Activated CD4-positive, alpha-beta T cell treated with anti-CD3 and anti-CD28 coated beads, Interleukin-2, amount 10 ng/mL, durations not matched to agents 24 days and 14 days (primary cell): Measurements from ENCODE around the gene SHANK1. TPM values are rescaled to one million over a fixed set of nuclear protein-coding genes. Genes with fewer than 3 reads are reported as not detected.

Experiments used
- DNase-seq: peaks from one replicate; pipeline ENCODE4 v3.0.0; 2022
- H3K27ac Mint-ChIP-seq: one replicate; pipeline ENCODE4 v1.8.0; 2022; ENCODE audit warnings: mild to moderate bottlenecking, mixed read lengths
- H3K27me3 Mint-ChIP-seq: one replicate; pipeline ENCODE4 v1.8.0; 2022; ENCODE audit warnings: mixed read lengths
- H3K36me3 Mint-ChIP-seq: one replicate; pipeline ENCODE4 v1.8.0; 2022; ENCODE audit warnings: low read depth, mild to moderate bottlenecking, mixed read lengths
- H3K4me1 Mint-ChIP-seq: one replicate; pipeline ENCODE4 v1.8.0; 2021; ENCODE audit warnings: mixed read lengths
- H3K4me3 Mint-ChIP-seq: one replicate; pipeline ENCODE4 v1.8.0; 2022; ENCODE audit warnings: mild to moderate bottlenecking, moderate library complexity, mixed read lengths
- H3K9me3 Mint-ChIP-seq: one replicate; pipeline ENCODE4 v1.8.0; 2021; ENCODE audit warnings: mixed read lengths
- intact Hi-C: fragments of 100-400 bp; cut with micrococcal nuclease; formaldehyde crosslinking; loops from one replicate; pipeline ENCODE4 v1.15.1; 2023
- total RNA-seq: library from RNA; stranded (reverse); gene quantifications from 2 replicates; pipeline ENCODE4 v1.2.3, GENCODE V29; 2022

The SHANK1 gene
- total RNA-seq, 1 donor from 2014 or later: not detected

DNA sequence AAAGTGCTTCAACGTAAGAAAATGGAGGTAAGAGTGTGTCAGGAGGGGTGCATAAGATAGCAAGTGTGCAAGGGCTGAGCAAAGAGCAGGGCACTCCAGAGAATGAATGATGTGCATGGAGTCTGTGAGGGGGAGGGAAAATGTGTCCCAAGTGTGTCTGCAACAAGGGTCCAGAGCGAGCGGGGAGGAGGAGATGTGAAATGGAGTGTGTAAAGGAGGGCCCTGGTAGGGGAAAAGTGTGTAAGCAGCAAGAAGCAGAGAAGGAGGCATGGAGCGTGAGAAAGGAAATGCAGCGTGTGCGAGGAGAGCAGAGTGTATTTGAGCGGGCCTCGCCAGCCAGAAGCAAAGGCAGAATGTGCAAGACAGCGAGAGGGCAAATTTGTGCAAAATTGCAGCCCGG is 58.6 kb downstream of the SHANK1 start:
- H3K4me1 Mint-ChIP-seq: peaks cover 15% of the 10 kb centered on the region
- peaks cover 36% of the 10 kb centered on the region for H3K27me3 Mint-ChIP-seq
- H3K4me3 Mint-ChIP-seq: no peak overlapping the region
- H3K27ac Mint-ChIP-seq: no peak overlapping the region
- intact Hi-C loops: no loop called here
- H3K36me3 Mint-ChIP-seq: peaks cover 6% of the 10 kb centered on the region
- DNase-seq: no peak
- H3K9me3 Mint-ChIP-seq: peaks cover 15% of the 10 kb centered on the region

DNA sequence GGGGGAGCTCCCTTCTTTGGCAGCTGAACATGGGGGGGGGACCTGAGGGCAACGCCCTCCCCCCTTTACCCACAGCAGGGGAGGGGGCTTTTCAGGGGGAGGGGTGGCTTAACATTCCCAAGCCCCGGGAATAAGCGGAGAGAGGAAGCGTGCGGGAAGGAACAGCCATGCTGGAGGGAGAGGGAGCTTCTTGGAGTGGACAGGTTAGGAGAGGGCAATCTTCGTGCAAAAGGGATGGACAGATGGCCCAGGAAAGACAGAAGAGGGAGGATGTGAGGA is 59.6 kb downstream of the SHANK1 start:
- Mint-ChIP-seq H3K4me1 (peaks cover 15% of the 10 kb centered on the region), H3K9me3 (peaks cover 16% of the 10 kb centered on the region), H3K36me3 (peaks cover 6% of the 10 kb centered on the region), H3K4me3 (no peak overlapping the region), H3K27ac (no peak overlapping the region), H3K27me3 (peaks cover 34% of the 10 kb centered on the region)
- intact Hi-C loops: no loop called here
- no peak for DNase-seq

DNA sequence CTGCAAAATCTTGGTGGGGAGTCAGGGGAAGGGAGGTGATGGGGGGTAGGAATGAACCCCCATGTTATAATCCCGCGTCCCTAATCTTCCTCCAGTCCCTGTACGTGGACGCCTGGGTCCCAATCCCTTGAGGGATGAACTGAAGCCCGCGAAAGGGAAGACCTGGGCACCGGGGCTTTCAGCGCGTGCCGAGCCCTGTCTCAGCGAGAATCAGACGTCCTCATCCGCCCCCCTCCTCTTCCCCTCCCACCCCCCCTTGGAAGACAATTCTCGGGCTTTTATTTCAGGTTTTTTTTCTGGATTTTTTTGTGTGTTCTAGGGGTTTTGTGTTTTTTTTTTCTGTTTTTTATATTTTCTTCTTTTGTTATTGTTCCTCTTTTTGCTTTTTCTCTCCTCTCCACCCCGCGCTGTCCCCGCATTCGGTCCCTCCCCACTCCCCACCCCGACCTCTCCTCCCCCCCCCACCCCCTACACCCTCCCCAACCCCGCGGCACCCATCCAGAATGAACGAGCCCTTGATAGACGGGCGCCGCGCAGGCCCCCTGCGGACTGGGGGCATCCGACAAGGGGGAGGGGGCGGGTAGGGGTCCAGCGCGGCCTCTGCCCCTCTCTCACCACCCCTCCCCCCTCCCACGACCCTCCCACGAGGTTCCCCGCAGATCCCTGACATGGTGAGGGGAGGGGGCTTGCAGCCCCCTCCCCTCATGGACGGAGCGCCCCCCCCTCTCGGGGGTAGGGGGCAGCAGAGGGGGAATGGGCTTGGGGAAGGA is 60.1 kb downstream of the SHANK1 start:
- Mint-ChIP-seq H3K27me3 (peaks cover 34% of the 10 kb centered on the region), H3K27ac (no peak overlapping the region), H3K36me3 (peaks cover 6% of the 10 kb centered on the region), H3K9me3 (peaks cover 22% of the 10 kb centered on the region), H3K4me3 (peak overlapping the region; percentile 37), H3K4me1 (peaks cover 15% of the 10 kb centered on the region)
- DNase-seq: no peak
- intact Hi-C loops: loop anchor here (2.0 kb wide), 1 partner anchor 119 kb away; no protein-coding TSS in a partner anchor

DNA sequence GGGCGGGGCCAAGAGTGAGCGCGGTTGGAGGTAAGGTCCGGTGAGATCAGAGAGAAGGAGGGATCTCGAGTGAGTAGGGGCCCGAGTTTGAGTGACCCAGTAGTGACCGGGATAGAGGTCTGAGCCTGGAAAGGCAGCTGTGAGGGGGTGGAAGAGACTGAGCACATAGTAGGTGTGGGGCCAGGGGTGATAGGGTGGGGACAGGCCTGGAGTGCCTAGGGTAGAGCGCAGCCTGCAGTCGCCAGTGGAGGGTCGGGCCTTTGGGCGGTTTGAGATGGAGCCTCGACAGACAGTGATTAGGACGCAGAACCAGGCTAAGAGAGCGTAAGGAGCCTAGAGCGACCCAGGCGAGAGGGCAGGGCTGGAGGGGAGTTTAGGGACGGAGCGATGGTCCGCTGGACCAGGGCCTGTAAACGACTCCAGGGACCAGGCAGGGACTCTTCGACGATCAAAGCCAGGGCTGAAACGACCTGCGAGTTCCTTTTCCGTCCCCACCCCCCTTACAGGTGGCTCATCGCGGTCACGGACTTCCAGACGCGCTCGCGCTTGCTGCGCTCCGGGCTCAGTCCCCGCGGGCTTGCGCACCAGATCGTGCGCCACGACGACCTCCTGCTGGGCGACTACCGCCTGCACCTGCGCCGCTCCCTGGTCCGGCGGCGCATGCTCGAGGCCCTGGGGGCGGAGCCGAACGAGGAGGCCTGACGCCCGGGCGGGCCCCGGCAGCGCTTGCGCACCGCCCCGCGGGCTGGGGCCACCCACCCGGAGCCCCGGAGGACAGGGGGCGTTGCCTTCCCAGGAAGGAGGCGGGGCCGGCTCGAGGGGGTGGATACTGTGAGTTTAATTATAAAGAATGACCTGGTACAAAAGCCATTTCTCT is 60.9 kb downstream of the SHANK1 start:
- peak overlapping the region; percentile 86 for H3K4me3 Mint-ChIP-seq
- peak; percentile 87 for DNase-seq
- H3K4me1 Mint-ChIP-seq: peaks cover 15% of the 10 kb centered on the region
- peaks cover 38% of the 10 kb centered on the region for H3K27me3 Mint-ChIP-seq
- H3K9me3 Mint-ChIP-seq: peaks cover 22% of the 10 kb centered on the region
- peaks cover 6% of the 10 kb centered on the region for H3K36me3 Mint-ChIP-seq
- intact Hi-C loops: loop anchor here (2.0 kb wide), 1 partner anchor 120 kb away; no protein-coding TSS in a partner anchor
- H3K27ac Mint-ChIP-seq: peak overlapping the region; percentile 90

DNA sequence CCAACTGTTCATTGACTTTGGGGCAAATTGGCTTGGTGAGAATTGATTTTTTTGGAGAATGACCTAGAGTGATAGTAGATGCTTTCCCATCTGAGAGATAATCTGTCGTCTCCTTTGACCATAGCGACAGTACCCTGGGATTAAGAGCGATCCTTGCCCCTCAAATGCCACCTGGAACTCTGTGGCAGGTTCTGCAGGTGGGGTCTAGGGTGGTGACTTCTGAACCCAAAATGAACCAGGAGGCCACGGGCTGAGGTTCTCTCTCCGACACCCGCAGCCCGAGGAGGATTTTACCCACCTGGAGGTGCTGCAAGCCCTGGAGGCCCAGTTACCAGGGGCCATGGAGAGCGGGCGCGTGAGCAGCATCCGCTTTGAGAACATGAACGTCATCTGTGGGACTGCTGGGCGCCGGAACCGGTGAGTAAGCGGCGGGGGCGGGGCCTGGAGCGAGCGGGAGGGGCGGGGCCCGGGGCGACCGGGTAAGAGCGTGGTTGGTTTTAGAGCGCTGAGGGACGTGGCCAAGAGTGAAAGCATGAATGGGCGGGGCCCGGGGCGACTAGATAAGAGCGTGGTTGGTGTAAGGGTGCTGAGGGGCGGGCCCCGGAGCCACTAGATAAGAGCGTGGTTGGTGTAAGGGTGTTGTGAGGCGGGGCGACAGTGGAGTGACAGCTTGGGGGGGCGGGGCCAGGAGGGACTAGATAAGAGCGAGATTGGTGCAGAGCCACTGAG is 61.7 kb downstream of the SHANK1 start:
- DNase-seq: peak; percentile 90
- Mint-ChIP-seq H3K9me3 (peaks cover 22% of the 10 kb centered on the region), H3K4me1 (peaks cover 15% of the 10 kb centered on the region), H3K27ac (peak overlapping the region; percentile 90), H3K27me3 (peaks cover 38% of the 10 kb centered on the region), H3K36me3 (peaks cover 6% of the 10 kb centered on the region), H3K4me3 (peak overlapping the region; percentile 86)
- intact Hi-C loops: loop anchor here (2.0 kb wide), 1 partner anchor 121 kb away; no protein-coding TSS in a partner anchor

DNA sequence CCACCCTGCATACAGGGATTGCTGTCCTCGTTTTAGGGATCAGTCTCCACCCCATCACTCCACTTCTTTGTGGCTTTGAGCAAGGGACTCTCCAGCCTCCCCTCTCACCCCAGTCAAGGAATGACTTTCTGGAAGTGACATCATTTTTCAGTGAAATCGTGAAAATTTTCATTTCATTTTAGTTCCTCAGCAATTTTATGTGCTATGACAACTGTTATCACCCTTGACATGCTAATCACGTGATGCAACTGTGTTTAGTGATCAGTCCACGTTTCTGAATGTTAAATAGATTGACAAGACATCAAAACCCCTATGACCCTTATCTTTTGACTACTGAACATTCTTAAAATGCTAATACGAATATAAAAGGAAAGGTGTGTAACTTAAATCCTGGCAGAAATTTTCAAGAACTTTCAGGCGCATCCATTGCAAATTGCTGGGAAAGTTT is 62.4 kb downstream of the SHANK1 start:
- H3K9me3 Mint-ChIP-seq: peaks cover 22% of the 10 kb centered on the region
- intact Hi-C loops: no loop called here
- peaks cover 38% of the 10 kb centered on the region for H3K27me3 Mint-ChIP-seq
- peak overlapping the region; percentile 86 for H3K4me3 Mint-ChIP-seq
- peak overlapping the region; percentile 9 for H3K27ac Mint-ChIP-seq
- peaks cover 6% of the 10 kb centered on the region for H3K36me3 Mint-ChIP-seq
- H3K4me1 Mint-ChIP-seq: peaks cover 15% of the 10 kb centered on the region
- no peak for DNase-seq

DNA sequence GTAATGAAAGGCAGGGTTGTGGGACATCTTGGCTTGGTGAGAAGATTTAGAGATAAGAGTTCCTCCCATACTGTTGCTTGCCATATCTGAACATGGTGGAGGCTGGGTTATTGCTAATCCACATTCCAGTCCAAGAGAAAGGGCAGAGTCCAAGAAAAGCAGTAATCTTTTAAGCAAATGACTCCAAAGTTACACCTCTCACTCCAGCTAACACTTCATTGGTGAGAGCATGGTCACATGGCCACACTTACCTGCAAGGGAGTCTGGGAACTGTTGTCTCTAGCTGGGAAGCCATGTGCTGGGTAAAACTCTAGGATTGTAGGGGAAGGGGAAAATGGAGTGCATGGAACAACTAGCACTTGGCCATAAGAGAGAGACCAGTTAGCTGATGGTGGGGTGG is 64.7 kb downstream of the SHANK1 start:
- Mint-ChIP-seq H3K27ac (no peak overlapping the region), H3K4me3 (no peak overlapping the region), H3K4me1 (peaks cover 17% of the 10 kb centered on the region), H3K27me3 (peaks cover 27% of the 10 kb centered on the region), H3K9me3 (peaks cover 22% of the 10 kb centered on the region), H3K36me3 (peaks cover 6% of the 10 kb centered on the region)
- no peak for DNase-seq
- intact Hi-C loops: no loop called here

DNA sequence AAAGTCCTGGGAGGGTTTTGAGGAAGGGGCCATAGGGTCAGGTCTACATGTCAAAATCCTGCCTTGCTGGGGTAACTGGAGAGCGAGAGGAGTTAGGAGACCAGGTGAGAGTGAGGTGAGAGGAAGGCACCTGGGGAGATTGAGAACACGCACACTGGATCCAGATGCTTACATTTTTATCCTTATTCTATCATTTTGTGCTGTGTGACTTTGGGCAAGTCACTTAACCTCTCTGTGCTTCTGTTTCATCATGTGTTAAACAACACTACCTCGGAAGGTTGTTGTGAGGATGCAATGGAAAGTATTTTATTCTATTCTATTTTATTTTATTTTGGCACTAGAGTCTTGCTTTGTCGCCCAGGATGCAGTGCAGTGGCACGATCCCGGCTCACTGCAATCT is 66.9 kb downstream of the SHANK1 start:
- H3K9me3 Mint-ChIP-seq: peaks cover 13% of the 10 kb centered on the region

DNA sequence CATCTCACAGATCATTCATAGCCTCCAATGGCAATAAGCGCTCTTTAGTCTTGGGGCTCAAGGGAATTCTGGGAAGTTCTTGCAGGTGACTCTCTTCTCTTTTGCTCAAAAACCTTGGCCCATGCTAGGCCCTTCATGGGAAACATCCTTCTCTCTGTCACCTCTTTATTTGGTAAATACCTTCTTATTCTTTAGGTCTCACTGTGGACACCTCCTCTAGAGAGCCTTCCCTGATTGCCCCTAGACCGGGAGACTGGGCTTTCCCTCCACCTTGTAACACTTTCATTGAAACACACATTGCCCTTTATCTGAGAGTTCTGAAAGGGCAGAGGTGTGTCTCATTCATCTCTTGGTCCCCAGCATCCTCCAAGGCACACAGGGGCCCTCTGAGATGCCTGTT is 68.4 kb downstream of the SHANK1 start:
- peaks cover 10% of the 10 kb centered on the region for H3K27me3 Mint-ChIP-seq
- intact Hi-C loops: no loop called here
- peaks cover 2% of the 10 kb centered on the region for H3K4me1 Mint-ChIP-seq
- DNase-seq: no peak
- H3K27ac Mint-ChIP-seq: no peak overlapping the region
- H3K9me3 Mint-ChIP-seq: peaks cover 7% of the 10 kb centered on the region
- H3K4me3 Mint-ChIP-seq: no peak overlapping the region
- H3K36me3 Mint-ChIP-seq: no peaks in the 10 kb centered on the region

More for the DNA sequence above, 66.9 kb downstream of the SHANK1 start:
- intact Hi-C loops: no loop called here
- H3K4me1 Mint-ChIP-seq: peaks cover 7% of the 10 kb centered on the region
- H3K36me3 Mint-ChIP-seq: peaks cover 2% of the 10 kb centered on the region
- H3K27me3 Mint-ChIP-seq: peaks cover 17% of the 10 kb centered on the region
- H3K27ac Mint-ChIP-seq: no peak overlapping the region
- no peak for DNase-seq
- H3K4me3 Mint-ChIP-seq: no peak overlapping the region

DNA sequence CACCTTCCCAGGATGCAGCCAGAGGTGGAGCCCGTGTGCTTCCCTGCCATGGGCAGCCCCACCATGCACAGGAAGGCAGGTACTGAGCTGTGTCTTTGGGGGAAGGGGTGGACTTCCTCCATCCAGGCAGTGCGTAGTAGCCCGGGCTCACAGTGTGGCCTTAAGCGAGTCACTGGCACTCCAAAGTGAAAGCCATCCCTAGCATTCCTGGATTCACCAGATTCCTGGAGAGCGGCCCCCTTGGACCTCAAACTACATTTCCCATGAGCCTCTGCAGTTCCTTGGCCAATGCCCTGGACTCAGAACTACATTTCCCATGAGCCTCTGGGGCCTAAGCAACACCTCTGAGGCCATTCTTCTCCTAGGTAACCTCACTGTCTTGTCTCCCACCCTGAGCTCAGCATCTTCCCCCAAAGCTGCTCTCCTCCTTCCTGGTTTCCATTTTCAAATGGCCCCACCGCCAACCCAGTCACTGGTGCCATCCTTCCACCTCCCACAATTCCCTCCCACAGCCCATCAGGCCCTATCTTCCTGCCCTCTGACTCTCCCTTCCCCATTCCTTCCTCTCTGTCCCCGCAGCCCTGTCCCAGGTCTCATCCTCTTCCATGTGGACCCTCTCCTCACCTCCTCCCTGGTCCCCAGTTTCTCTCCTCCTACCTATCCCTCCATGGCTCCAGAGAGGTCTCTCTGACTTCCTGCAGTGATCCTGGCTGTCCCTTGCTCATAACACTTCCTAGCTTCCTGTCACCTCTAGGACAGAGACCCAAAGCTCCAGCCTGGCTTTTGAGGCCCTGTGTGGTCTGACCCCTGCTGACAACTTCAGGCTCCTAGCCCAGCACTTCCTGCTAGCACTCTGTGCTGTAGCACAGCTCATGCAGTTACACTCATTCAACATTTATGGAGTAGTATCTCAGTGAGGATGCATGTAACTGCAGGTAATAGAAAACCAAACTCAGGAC is 69.9 kb downstream of the SHANK1 start, which contains the start of gene C19orf81:
TSS of gene C19orf81 (plus strand) at position 13 of the 959 bp plus-strand sequence. CDS start at position 13, 0 bp downstream.
- H3K27ac Mint-ChIP-seq: no peak within 1 kb of the TSS
- H3K9me3 Mint-ChIP-seq: peaks cover 3% of the 10 kb centered on the region
- DNase-seq: no peak
- H3K4me3 Mint-ChIP-seq: no peak within 1 kb of the TSS
- peaks cover 6% of the 10 kb centered on the region for H3K27me3 Mint-ChIP-seq
- H3K4me1 Mint-ChIP-seq: peaks cover 2% of the 10 kb centered on the region
- intact Hi-C loops: no loop called here
- no peaks in the 10 kb centered on the region for H3K36me3 Mint-ChIP-seq

DNA sequence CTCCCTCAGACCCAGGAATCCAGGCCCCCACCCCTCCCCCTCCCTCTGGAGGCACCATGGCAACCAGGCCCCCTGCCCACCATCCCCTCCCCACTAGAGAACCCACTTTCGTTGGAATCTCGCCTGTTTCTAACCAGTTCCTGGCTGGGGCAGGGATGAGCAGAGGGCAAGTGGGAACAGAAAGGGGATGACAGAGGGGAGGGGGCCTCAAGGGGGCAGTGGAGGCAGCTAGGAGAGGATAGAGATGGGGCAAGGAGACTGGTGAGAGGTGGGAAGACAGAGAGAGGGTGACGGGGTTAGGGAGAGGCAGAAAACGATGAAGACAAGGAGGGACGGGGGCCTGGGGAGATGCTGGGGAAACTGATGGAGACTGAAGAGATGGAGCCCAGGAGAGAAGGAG is 70.9 kb downstream of the SHANK1 start:
- H3K27me3 Mint-ChIP-seq: peaks cover 3% of the 10 kb centered on the region
- H3K36me3 Mint-ChIP-seq: no peaks in the 10 kb centered on the region
- H3K4me3 Mint-ChIP-seq: no peak overlapping the region
- H3K27ac Mint-ChIP-seq: no peak overlapping the region
- no peaks in the 10 kb centered on the region for H3K9me3 Mint-ChIP-seq
- intact Hi-C loops: no loop called here
- DNase-seq: no peak
- peaks cover 2% of the 10 kb centered on the region for H3K4me1 Mint-ChIP-seq

DNA sequence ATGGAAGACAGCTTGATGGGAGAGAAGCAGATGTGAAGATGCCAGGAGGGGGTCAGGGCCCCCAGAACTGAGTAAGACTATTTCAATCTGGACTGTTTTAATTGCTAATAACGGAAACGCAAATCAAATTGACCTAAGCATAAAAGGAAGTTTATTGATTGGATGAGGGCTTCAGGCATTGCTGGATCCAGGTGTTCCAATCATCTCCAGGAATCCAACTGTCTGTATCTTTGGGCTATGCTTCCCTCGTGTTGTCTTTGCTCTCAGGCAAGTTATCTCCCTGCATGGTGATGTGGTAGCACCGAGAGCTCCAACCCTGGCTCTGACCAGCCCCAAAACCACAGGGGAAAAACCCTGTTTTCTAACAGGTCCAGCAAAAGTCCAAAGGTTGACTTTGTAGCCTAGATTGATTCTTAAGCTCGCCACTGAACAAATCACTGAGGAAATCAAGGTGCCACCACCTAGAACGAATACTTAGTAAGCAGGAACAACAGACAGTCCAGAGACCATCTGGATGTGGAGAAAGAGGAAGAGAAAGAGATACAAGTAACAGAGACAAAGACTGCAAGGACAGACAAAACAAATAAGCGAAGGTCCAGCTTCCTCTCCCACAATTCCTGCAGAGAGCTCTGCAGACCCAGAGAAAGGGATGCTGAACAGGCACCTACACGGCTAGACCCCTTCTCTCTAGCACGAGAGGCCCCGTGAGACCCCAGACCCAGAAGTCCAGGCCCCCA is 71.6 kb downstream of the SHANK1 start:
- DNase-seq: no peak
- Mint-ChIP-seq H3K4me1 (peaks cover 2% of the 10 kb centered on the region), H3K36me3 (no peaks in the 10 kb centered on the region), H3K4me3 (no peak overlapping the region), H3K27ac (no peak overlapping the region), H3K27me3 (no peaks in the 10 kb centered on the region), H3K9me3 (no peaks in the 10 kb centered on the region)
- intact Hi-C loops: no loop called here
